ENCODE data around the gene IER5L. TPM values are rescaled to one million over a fixed set of nuclear protein-coding genes. Genes with fewer than 3 reads are reported as not detected.
A peak's percentile ranks its signal among the peaks of the same experiment; 100 is the strongest.

Gene IER5L
- total and polyA plus RNA-seq, 5 donors from 2014 or later: 2.7 TPM; not detected in 4

DNA sequence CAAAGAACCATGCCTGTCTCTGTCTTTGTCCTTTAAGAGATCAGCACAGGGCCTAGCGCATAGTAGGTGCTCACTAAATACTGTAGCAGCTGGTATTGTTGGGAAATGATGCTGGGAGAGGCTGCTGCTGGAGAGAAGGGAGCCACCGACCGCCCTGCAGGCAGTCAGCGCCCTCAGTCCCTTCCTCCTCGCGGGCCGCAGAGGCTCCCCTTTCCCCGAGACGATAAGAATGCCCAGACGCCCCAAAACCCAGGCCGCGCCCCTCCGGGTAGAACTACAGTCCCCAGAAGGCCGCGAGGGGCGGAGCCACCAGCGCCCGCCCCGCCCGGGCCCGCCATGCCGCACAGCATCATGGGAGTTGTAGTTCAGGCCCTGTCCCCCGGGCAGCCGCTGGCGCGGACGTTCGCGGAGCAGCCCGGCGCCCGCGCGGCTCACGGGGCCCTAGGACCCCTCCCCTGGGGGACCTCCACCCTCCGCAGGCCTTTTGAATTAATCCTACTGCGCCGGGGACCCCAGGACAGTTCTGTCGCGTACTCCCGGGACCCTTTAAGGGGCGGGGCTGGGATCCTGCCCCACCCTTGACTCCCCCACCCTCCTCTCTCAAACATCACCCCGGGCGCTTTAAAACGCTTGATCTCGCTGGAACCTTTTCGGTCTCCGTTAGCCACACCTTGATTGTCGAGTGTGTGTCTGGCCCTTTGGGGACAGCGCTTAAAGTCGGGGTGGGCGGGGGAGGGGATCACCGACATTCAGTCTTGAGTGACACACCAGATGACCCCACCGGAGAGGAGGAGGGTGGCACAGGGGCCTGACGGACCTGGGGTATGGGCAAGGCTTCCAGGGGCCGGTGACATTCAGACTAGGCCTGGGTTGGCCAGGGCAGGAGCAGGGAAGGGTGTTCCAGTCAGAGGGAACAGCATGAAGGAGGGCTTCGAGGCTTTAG, 24.8 kb upstream of the IER5L start:
- Mint-ChIP-seq H3K36me3 (no peaks in the 10 kb centered on the region), H3K4me1 (peaks cover 0 to 22% (median 8%) of the 10 kb centered on the region in 4 donors), H3K9me3 (peaks cover 0 to 2% (median 0%) of the 10 kb centered on the region in 7 donors), H3K4me3 (peak overlapping the region; percentile 40 to 82 (median 74)), H3K27ac (peak overlapping the region in 2 of 3 donors; percentile 82 to 86), H3K27me3 (peaks cover 4% of the 10 kb centered on the region)
- DNase-seq (peak; percentile 87 to 92 (median 87)), ATAC-seq (ENCODE audit: low read depth in 2 of 2) (peak; percentile 96)
- no peaks in the 10 kb centered on the region for H3K27me3 ChIP-seq (ENCODE audit: control insufficient read depth, insufficient read depth, low read length)
- peak overlapping the region; percentile 74 for H3K27ac ChIP-seq (ENCODE audit: insufficient read depth, low read length, poor library complexity, severe bottlenecking)
- H3K4me1 ChIP-seq (ENCODE audit: control insufficient read depth, insufficient read depth, low read length, poor library complexity, severe bottlenecking): peaks cover 7% of the 10 kb centered on the region
- H3K36me3 ChIP-seq (ENCODE audit: control insufficient read depth, insufficient read depth, low read length): no peaks in the 10 kb centered on the region
- no peaks in the 10 kb centered on the region for H3K9me3 ChIP-seq (ENCODE audit: control insufficient read depth in 2 of 2, low read length in 2 of 2)
- H3K4me3 ChIP-seq (ENCODE audit: low read depth, low read length): no peak overlapping the region

DNA sequence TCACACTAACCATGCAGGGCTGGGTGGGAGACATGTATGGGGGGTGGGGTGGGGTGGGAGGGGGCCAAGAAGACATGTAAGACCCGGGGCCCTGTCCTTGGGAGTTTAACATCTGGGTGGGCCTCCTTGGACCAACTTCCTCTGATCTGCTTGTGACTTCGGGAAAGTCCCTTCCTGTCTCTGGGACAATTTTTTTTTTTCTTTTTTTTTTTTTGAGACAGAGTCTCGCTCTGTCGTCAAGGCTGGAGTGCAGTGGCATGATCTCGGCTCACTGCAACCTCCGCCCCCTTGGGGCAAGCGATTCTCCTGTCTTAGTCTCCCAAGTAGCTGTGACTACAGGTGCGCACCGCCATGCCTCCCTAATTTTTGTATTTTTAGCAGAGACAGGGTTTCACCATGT, 23.8 kb upstream of the IER5L start:
- H3K27me3 ChIP-seq (ENCODE audit: control insufficient read depth, insufficient read depth, low read length): no peaks in the 10 kb centered on the region
- no peak overlapping the region for H3K4me3 ChIP-seq (ENCODE audit: low read depth, low read length)
- Mint-ChIP-seq H3K27me3 (peaks cover 4% of the 10 kb centered on the region), H3K27ac (peak overlapping the region in 1 of 3 donors; percentile 26), H3K9me3 (peaks cover 0 to 2% (median 0%) of the 10 kb centered on the region in 7 donors), H3K4me1 (peaks cover 0 to 12% (median 4%) of the 10 kb centered on the region in 4 donors), H3K36me3 (no peaks in the 10 kb centered on the region), H3K4me3 (no peak overlapping the region)
- no peak overlapping the region for H3K27ac ChIP-seq (ENCODE audit: insufficient read depth, low read length, poor library complexity, severe bottlenecking)
- no peaks in the 10 kb centered on the region for H3K36me3 ChIP-seq (ENCODE audit: control insufficient read depth, insufficient read depth, low read length)
- DNase-seq (no peak), ATAC-seq (ENCODE audit: low read depth in 2 of 2) (no peak)
- no peaks in the 10 kb centered on the region for H3K9me3 ChIP-seq (ENCODE audit: control insufficient read depth in 2 of 2, low read length in 2 of 2)
- H3K4me1 ChIP-seq (ENCODE audit: control insufficient read depth, insufficient read depth, low read length, poor library complexity, severe bottlenecking): peaks cover 7% of the 10 kb centered on the region

DNA sequence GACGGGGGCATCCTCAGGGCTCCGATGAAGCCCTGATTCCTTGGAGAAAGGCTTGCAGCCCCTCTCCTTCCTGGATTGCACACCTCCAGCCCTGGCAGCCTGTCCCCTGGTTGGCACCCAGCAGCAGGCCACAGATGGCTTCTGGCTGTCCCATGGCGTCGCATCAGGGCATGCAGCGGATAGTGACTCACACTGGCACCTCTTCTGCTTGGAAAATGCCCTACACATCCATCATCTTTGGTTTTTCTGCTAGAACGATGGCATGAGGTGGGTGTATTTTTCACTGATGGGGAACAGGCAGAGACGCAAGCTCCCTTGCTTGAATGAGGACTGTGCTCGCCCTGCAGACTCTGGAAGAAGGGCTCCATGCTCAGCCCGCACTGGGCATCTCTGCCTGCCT, 23.2 kb upstream of the IER5L start:
- Mint-ChIP-seq H3K27me3 (peaks cover 4% of the 10 kb centered on the region), H3K36me3 (no peaks in the 10 kb centered on the region), H3K27ac (no peak overlapping the region), H3K4me3 (no peak overlapping the region), H3K4me1 (peaks cover 0 to 8% (median 2%) of the 10 kb centered on the region in 4 donors), H3K9me3 (peaks cover 0 to 2% (median 0%) of the 10 kb centered on the region in 7 donors)
- H3K27ac ChIP-seq (ENCODE audit: insufficient read depth, low read length, poor library complexity, severe bottlenecking): no peak overlapping the region
- DNase-seq (no peak), ATAC-seq (ENCODE audit: low read depth in 2 of 2) (no peak)
- H3K27me3 ChIP-seq (ENCODE audit: control insufficient read depth, insufficient read depth, low read length): no peaks in the 10 kb centered on the region
- H3K9me3 ChIP-seq (ENCODE audit: control insufficient read depth in 2 of 2, low read length in 2 of 2): no peaks in the 10 kb centered on the region
- H3K4me3 ChIP-seq (ENCODE audit: low read depth, low read length): no peak overlapping the region
- no peaks in the 10 kb centered on the region for H3K36me3 ChIP-seq (ENCODE audit: control insufficient read depth, insufficient read depth, low read length)
- peaks cover 7% of the 10 kb centered on the region for H3K4me1 ChIP-seq (ENCODE audit: control insufficient read depth, insufficient read depth, low read length, poor library complexity, severe bottlenecking)

DNA sequence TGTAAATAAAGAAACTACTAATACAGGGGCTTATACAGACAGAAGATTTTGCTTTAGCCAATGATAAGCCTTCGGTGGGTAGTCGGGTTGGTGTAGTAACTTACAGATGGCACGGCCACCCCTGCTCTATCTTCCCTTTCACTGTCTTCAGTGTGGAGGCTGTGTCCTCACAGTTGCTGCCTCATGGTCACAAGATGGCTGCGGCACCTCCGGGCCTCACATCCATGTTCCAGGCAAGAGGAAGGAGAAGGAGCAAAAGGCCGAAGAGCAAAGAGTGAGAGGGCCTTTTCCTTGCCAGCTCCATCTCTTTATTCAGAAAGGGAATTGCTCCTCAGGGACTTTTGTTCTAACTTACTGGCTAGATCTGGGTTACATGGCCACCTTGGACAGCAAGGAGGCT, 22.2 kb upstream of the IER5L start:
- H3K9me3 ChIP-seq (ENCODE audit: control insufficient read depth in 2 of 2, low read length in 2 of 2): no peaks in the 10 kb centered on the region
- H3K4me3 ChIP-seq (ENCODE audit: low read depth, low read length): no peak overlapping the region
- Mint-ChIP-seq H3K36me3 (no peaks in the 10 kb centered on the region), H3K9me3 (peaks cover 0 to 2% (median 0%) of the 10 kb centered on the region in 7 donors), H3K27ac (no peak overlapping the region), H3K27me3 (peaks cover 4% of the 10 kb centered on the region), H3K4me1 (peaks cover 0 to 8% (median 2%) of the 10 kb centered on the region in 4 donors), H3K4me3 (no peak overlapping the region)
- DNase-seq (no peak), ATAC-seq (ENCODE audit: low read depth in 2 of 2) (no peak)
- no peak overlapping the region for H3K27ac ChIP-seq (ENCODE audit: insufficient read depth, low read length, poor library complexity, severe bottlenecking)
- peaks cover 7% of the 10 kb centered on the region for H3K4me1 ChIP-seq (ENCODE audit: control insufficient read depth, insufficient read depth, low read length, poor library complexity, severe bottlenecking)
- peaks cover 4% of the 10 kb centered on the region for H3K27me3 ChIP-seq (ENCODE audit: control insufficient read depth, insufficient read depth, low read length)
- H3K36me3 ChIP-seq (ENCODE audit: control insufficient read depth, insufficient read depth, low read length): no peaks in the 10 kb centered on the region

DNA sequence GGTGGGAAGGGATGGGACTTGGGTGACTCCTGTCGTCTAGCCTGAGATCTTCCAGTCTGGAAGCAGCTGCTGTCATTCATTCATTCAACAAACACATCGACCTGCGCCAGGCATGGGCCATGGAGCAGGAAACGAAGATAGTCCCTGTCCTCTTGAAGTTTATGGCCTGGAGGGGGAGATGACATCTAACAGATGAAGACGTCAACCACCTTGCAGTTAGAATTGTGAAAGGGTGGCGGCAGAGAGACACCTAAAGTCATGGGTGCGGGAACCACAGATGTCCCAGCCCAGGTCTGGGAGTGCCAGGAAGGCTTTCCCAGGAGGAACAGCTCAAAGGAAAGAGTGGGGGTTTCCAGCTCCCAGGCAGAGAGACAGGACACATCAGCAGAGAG, 21.0 kb upstream of the IER5L start:
- Histone ChIP-seq H3K4me1 (ENCODE audit: control insufficient read depth, insufficient read depth, low read length, poor library complexity, severe bottlenecking) (peaks cover 7% of the 10 kb centered on the region), H3K27ac (ENCODE audit: insufficient read depth, low read length, poor library complexity, severe bottlenecking) (no peak overlapping the region), H3K9me3 (ENCODE audit: control insufficient read depth in 2 of 2, low read length in 2 of 2) (no peaks in the 10 kb centered on the region), H3K36me3 (ENCODE audit: control insufficient read depth, insufficient read depth, low read length) (no peaks in the 10 kb centered on the region), H3K4me3 (ENCODE audit: low read depth, low read length) (no peak overlapping the region), H3K27me3 (ENCODE audit: control insufficient read depth, insufficient read depth, low read length) (peaks cover 4% of the 10 kb centered on the region)
- Mint-ChIP-seq H3K27me3 (peaks cover 13% of the 10 kb centered on the region), H3K4me3 (no peak overlapping the region), H3K36me3 (no peaks in the 10 kb centered on the region), H3K9me3 (peaks cover 0 to 2% (median 0%) of the 10 kb centered on the region in 7 donors), H3K27ac (peak overlapping the region in 1 of 3 donors; percentile 54), H3K4me1 (peaks cover 0 to 5% (median 2%) of the 10 kb centered on the region in 4 donors)
- ATAC-seq (ENCODE audit: low read depth in 2 of 2) (no peak), DNase-seq (no peak)

DNA sequence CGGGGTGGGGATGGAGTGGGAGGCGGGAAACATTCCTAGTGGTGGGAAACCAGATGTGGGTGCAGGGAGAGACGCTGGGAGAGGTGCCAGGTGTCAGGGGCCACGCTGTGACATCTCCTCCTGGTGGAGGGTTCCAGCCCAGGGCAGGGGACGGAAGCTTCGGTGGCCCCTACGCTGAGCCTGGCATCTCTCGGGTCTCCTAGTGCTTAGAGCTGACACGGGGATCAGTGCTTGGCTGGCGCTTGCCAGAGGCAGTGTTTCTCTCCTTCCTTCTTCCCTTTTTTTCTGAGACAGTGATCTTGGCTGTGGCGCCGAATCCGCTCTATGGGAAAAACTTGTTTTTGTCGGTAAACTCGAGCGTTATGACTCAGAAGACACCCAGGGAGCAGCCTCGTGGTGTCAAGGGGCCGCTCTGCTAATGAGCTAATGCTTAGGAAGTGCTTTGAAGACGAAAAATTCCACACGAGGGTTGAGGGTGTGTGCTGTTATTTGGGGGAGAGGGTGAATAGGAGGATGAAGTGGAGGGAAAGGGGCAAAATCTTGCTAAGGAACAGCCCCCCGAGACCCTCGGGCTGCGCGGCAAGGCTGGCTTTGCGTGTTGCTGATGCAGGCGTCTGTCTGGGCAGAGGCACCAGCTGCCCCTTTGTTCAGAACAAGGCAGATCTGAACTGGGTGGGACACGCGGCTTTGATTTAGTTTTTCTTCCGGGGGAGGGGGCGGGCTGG, 20.4 kb upstream of the IER5L start:
- no peak for DNase-seq
- peaks cover 4% of the 10 kb centered on the region for H3K27me3 ChIP-seq (ENCODE audit: control insufficient read depth, insufficient read depth, low read length)
- Mint-ChIP-seq H3K9me3 (peaks cover 0 to 2% (median 0%) of the 10 kb centered on the region in 7 donors), H3K4me1 (peaks cover 0 to 5% (median 2%) of the 10 kb centered on the region in 4 donors), H3K27ac (no peak overlapping the region), H3K27me3 (peaks cover 14% of the 10 kb centered on the region), H3K4me3 (no peak overlapping the region), H3K36me3 (no peaks in the 10 kb centered on the region)
- no peaks in the 10 kb centered on the region for H3K9me3 ChIP-seq (ENCODE audit: control insufficient read depth in 2 of 2, low read length in 2 of 2)
- H3K36me3 ChIP-seq (ENCODE audit: control insufficient read depth, insufficient read depth, low read length): no peaks in the 10 kb centered on the region
- H3K27ac ChIP-seq (ENCODE audit: insufficient read depth, low read length, poor library complexity, severe bottlenecking): no peak overlapping the region
- no peak overlapping the region for H3K4me3 ChIP-seq (ENCODE audit: low read depth, low read length)
- ATAC-seq (ENCODE audit: low read depth in 2 of 2): no peak
- H3K4me1 ChIP-seq (ENCODE audit: control insufficient read depth, insufficient read depth, low read length, poor library complexity, severe bottlenecking): peaks cover 7% of the 10 kb centered on the region

DNA sequence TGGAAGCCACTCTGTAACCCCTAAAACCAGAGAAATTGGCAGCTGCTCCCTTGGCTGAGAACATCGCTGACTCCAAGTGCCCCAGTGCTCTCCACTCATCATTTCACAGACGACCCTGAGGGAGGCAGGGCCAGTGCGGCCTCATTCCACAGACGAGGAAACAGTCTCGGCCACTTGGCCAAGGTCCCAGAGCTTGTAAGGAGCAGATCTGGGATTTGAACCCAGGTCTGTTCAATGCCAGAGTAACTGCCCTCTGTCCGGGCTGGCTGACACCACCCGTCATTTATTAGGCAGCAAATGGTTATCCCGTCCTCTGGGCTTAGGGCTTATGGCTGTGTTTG, 19.9 kb upstream of the IER5L start:
- Mint-ChIP-seq H3K4me1 (peaks cover 0 to 5% (median 2%) of the 10 kb centered on the region in 4 donors), H3K36me3 (no peaks in the 10 kb centered on the region), H3K4me3 (no peak overlapping the region)

More for the DNA sequence above, 19.9 kb upstream of the IER5L start:
- Histone ChIP-seq H3K4me3 (ENCODE audit: low read depth, low read length) (no peak overlapping the region), H3K27me3 (ENCODE audit: control insufficient read depth, insufficient read depth, low read length) (peaks cover 4% of the 10 kb centered on the region), H3K4me1 (ENCODE audit: control insufficient read depth, insufficient read depth, low read length, poor library complexity, severe bottlenecking) (peaks cover 2% of the 10 kb centered on the region), H3K9me3 (ENCODE audit: control insufficient read depth in 2 of 2, low read length in 2 of 2) (no peaks in the 10 kb centered on the region), H3K27ac (ENCODE audit: insufficient read depth, low read length, poor library complexity, severe bottlenecking) (no peak overlapping the region), H3K36me3 (ENCODE audit: control insufficient read depth, insufficient read depth, low read length) (no peaks in the 10 kb centered on the region)
- peaks cover 19% of the 10 kb centered on the region for H3K27me3 Mint-ChIP-seq
- no peak for ATAC-seq (ENCODE audit: low read depth in 2 of 2)
- no peak for DNase-seq
- H3K27ac Mint-ChIP-seq: no peak overlapping the region
- H3K9me3 Mint-ChIP-seq: peaks cover 0 to 2% (median 0%) of the 10 kb centered on the region in 7 donors

Measured in CD4-positive, CD25-positive, alpha-beta regulatory T cell (primary cell).